ENCODE results near the gene KNOP1.

KNOP1 gene

DNA sequence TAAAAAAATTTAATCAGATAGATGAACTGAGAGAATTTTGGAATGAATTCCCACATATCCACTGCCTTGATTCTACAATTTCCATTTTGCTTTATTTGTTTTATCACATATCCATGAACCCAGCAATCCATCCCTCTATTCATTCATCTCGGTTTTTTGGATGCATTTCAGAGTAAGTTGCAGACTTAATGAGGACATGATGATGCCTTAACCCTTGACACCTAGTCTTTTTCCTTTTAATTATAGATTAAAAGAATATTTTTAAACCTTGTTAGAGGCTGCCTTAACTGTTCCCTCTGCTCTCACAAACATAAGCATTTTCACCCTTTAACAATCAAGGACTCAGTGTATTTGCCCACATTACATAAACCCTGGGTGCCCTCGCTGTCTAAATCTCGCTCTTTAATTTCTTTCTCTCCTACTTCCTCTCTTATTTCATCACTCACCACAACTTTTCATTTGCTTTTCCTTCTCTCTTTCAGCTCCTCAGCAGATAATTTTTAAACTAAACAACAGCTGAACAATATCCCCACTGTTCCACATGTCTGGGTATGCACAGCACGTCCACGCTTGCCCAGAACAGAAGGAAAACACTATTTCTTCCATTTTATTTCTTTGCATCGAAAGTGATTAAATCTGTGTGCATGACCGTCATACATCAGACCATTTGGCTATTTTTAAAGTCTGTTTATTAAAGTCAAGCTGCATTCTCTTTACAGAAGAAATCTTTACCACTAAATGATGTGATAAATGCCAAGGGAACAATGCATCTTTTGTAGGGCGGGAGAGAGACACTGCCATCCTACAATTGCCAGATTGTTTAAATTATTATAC is 40.0 kb upstream of the KNOP1 start:
- H3K27ac ChIP-seq: no peak overlapping the region
- no peak for TF ChIP-seq ZFX (IDR thresholded peaks at IDR 0.05; ENCODE audit: borderline replicate concordance)
- TF ChIP-seq, protein P1, sequence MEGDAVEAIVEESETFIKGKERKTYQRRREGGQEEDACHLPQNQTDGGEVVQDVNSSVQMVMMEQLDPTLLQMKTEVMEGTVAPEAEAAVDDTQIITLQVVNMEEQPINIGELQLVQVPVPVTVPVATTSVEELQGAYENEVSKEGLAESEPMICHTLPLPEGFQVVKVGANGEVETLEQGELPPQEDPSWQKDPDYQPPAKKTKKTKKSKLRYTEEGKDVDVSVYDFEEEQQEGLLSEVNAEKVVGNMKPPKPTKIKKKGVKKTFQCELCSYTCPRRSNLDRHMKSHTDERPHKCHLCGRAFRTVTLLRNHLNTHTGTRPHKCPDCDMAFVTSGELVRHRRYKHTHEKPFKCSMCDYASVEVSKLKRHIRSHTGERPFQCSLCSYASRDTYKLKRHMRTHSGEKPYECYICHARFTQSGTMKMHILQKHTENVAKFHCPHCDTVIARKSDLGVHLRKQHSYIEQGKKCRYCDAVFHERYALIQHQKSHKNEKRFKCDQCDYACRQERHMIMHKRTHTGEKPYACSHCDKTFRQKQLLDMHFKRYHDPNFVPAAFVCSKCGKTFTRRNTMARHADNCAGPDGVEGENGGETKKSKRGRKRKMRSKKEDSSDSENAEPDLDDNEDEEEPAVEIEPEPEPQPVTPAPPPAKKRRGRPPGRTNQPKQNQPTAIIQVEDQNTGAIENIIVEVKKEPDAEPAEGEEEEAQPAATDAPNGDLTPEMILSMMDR (IDR thresholded peaks at IDR 0.05): no peak

DNA sequence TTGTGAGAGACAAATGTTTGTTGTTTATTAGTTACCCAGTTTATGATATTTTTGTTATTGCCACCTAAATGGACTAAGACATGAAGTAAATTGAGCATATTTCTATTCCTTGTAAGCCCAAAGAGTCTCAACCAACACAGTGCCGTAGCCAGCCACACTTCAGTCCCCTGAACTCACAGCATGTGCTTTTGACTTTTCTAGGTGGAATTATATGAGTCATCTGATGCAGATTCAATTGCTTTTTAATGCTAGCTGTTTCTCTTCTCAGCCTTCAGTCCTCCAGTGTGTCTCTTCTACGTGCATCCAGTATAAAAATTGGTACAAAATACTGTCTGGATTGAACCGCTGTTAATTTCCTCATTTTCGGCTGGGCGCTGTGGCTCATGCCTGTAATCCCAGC is 39.0 kb upstream of the KNOP1 start:
- H3K27ac ChIP-seq: no peak overlapping the region
- TF ChIP-seq ZFX (IDR thresholded peaks at IDR 0.05; ENCODE audit: borderline replicate concordance): no peak
- TF ChIP-seq, protein P1 (IDR thresholded peaks at IDR 0.05): no peak

DNA sequence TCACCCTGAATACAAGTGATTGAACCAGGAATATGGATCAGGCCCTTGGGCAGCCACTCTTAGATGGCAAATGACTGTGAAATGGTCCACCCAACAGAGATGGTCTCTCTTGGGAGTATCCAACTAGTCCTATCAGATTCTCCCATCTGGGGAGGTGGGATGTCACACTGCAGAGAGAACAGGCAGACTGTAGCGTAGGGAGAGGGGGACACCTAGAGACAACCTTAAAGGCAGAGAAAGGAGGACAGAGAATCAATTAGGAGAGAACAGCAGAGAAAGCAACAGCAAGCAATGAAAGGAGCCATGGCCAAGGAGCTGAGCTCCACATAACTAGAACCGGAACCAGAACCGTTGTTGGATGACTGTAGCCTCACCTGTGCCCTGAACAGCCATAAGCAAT is 37.2 kb upstream of the KNOP1 start:
- no peak for TF ChIP-seq ZFX (IDR thresholded peaks at IDR 0.05; ENCODE audit: borderline replicate concordance)
- TF ChIP-seq, protein P1 (IDR thresholded peaks at IDR 0.05): no peak
- H3K27ac ChIP-seq: no peak overlapping the region

DNA sequence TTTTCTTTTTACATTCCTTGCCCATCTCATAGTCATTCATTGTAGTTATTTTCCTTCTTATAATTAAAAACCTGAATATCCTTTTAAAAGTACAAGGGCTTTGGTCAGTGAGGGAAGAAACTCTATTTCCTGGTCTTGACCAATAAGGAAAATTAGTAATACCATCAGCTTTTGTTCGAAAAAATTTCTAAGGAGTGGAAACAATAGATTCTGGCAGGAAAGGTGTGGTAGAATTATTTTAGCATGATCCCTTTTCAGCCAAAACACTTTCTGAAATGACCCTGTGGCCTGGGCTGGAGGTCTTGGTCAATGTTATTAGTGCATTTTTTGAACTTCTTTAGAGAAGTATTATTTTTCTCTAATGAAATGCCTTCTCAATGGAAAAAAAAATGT is 36.6 kb upstream of the KNOP1 start:
- H3K27ac ChIP-seq: no peak overlapping the region
- TF ChIP-seq ZFX (IDR thresholded peaks at IDR 0.05; ENCODE audit: borderline replicate concordance): no peak
- TF ChIP-seq, protein P1 (IDR thresholded peaks at IDR 0.05): no peak

DNA sequence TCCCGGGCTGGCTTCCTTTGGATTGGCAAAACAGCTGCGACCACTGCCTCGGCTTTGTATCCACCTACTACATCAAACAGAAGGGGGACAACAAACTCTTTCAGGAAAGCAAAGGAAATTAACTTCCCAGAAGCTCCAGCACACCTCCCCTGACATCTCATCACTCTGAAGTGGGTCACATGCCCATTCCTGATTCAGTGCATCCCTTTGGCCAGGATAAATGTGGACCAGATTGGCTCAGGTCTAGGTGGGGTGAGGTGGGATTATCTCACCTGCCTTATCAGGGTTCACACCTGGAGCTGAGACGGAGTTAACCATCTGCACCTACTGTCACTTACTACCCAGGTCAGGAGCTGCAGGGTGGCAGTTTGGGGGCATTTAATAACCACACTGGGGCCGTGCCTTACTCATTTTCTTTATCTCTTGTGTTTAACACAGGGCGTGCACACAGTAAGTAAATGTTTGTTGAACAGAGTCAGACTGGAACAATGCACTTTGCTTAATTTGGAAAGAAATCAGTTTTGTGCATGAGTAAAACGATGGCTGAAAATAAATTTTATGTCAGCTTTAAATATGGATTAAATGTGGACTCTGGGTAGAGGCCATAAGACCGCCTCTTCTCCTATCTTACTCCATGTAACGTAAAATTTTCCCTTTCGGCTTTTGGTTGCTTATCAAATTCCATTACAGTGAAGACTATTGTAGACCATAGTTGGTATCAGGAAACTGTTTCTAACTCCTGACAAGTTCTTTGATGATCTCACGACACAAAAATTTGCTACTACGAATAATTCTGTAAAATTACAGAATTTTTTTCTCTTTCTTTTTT is 36.0 kb upstream of the KNOP1 start:
- TF ChIP-seq, protein P1 (IDR thresholded peaks at IDR 0.05): no peak
- no peak for TF ChIP-seq ZFX (IDR thresholded peaks at IDR 0.05; ENCODE audit: borderline replicate concordance)
- H3K27ac ChIP-seq: no peak overlapping the region

DNA sequence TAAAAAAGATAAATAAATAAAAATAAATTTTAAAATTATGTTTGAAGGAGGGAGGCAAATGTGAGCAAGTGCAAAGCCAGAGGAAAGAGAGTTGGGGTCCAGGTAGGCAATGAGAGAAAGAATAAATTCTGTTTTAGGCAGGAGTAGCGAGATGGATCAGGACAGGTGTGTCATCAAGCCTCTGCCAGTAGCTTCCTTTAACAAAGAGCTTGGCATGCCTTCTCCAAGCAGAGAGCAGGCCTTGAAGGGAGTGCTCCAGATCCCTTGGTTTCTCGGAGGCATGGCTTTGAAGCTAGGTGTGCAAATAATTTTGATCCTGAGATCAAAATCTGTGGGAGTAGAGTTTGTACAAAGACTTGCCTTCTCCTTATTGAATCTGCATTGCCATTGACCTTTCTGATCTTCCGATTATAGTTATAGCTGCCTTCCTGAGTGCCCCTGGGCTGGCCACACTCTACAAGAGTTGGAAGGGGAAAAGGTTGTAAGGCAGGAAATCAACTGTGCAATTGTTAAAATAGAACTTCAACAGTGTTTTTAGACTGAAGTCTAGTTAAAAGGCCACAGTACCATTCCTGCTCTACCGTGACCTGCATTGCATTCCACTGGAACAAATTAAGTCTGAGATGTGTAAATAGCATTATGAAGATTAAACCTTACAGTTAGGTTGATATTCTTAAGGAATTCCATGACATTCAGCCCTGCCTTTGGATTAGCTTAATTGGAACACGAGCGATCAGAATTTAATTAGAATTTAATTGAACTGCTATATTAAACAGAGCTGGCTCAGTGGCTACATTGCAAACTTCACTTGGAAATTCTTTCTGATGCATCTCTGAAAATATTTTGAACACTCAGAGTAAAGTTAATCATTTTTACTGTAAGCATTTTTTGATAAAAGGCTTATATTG is 33.7 kb upstream of the KNOP1 start:
- TF ChIP-seq ZFX (IDR thresholded peaks at IDR 0.05; ENCODE audit: borderline replicate concordance): no peak
- TF ChIP-seq, protein P1 (IDR thresholded peaks at IDR 0.05): no peak
- H3K27ac ChIP-seq: no peak overlapping the region

Measured in 22Rv1 (cell line).